Measurements from ENCODE around the gene FRMD8.

- TF ChIP-seq EZH2 (IDR thresholded peaks at IDR 0.05; ENCODE audit: insufficient read depth, poor library complexity, severe bottlenecking) = no peak
- TF ChIP-seq EZH2phosphoT487 (IDR thresholded peaks at IDR 0.05; ENCODE audit: insufficient read depth, low read depth) = no peak
Measured at GRCh38 chr11:65377036-65377435, 9.4 kb upstream of the FRMD8 start.
